Upper lobe of left lung (tissue), 6 donors: ENCODE data around the gene TOGARAM2. TPM values are rescaled to one million over a fixed set of nuclear protein-coding genes. Genes with fewer than 3 reads are reported as not detected.

ENCODE experiments used
- ATAC-seq, 2 donors: fragments of 200-7000 bp; cut with Tn5 transposase; one replicate each; pipeline ENCODE4 v1.9.1; 2022; ENCODE audit warnings: mild to moderate bottlenecking in 2 of 2, moderate library complexity in 2 of 2; ENCODE audit not compliant: low FRiP score in 2 of 2
- DNase-seq, 2 donors: peaks; one replicate each; pipeline ENCODE4 v3.0.0-alpha.2; 2019 to 2020
- H3K27ac ChIP-seq, 4 donors: fragments of 200-600 bp; sonication (generic); one replicate each; pipeline ENCODE4 v1.5.1; 2016 to 2019
- H3K27me3 ChIP-seq, 4 donors: fragments of 200-600 bp; sonication (generic); one replicate each; pipeline ENCODE4 v1.5.1; 2017 to 2019
- H3K36me3 ChIP-seq, 4 donors: fragments of 200-600 bp; sonication (generic); one replicate each; pipeline ENCODE4 v1.5.1; 2016 to 2019
- H3K4me1 ChIP-seq, 4 donors: fragments of 200-600 bp; sonication (generic); one replicate each; pipeline ENCODE4 v1.5.1; 2018 to 2019
- H3K4me3 ChIP-seq, 4 donors: fragments of 200-600 bp; sonication (generic); one replicate each; pipeline ENCODE4 v1.5.1; 2017 to 2019; ENCODE audit warnings: mild to moderate bottlenecking in 2 of 4, moderate library complexity in 1 of 4
- H3K9me3 ChIP-seq, 4 donors: fragments of 200-600 bp; sonication (generic); one replicate each; pipeline ENCODE4 v1.5.1; 2018 to 2019
- CTCF ChIP-seq, 6 experiments: fragments of 450-650 bp in 4 of 6; fragments of 200-600 bp in 2 of 6; sonication (generic) in 2 of 6; IDR thresholded peaks; one replicate each; pipeline ENCODE4 v1.5.1; 2016 to 2019; ENCODE audit warnings: antibody characterized with exemption in 6 of 6
- EP300 ChIP-seq, 4 donors: sonication (generic); formaldehyde crosslinking; IDR thresholded peaks; one replicate each; pipeline ENCODE4 v1.5.1; 2017; ENCODE audit warnings: antibody characterized with exemption in 4 of 4, control low read depth in 2 of 4
- POLR2A ChIP-seq, 4 donors: fragments of 450-650 bp; IDR thresholded peaks; one replicate each; pipeline ENCODE4 v1.5.1; 2016 to 2017; ENCODE audit warnings: antibody characterized with exemption in 4 of 4, mild to moderate bottlenecking in 2 of 4
- POLR2AphosphoS5 ChIP-seq, 2 donors: sonication (generic); formaldehyde crosslinking; IDR thresholded peaks; one replicate each; pipeline ENCODE4 v1.5.1; 2017; ENCODE audit warnings: antibody characterized with exemption in 2 of 2
- WGBS, 2 donors: methylation state at CpG; one replicate each; pipeline ENCODE4 v1.1.5; 2017 to 2018; 5-methylcytosine and 5-hydroxymethylcytosine counted together
- total RNA-seq, 6 donors: library from RNA; depleted of rRNA in 4 of 6; stranded (reverse); fragments of >200 nt in 4 of 6; gene quantifications; one replicate each; pipeline versions ENCODE4 v1.1.0 to v1.2.1, GENCODE V29; 2016 to 2021
- donor health status: DM: no; HTN: no; CAD: no; lungs with moderate emphysema.
- donor health status: DM: no; HTN: yes; CAD: no; lungs with severe emphysema.

TOGARAM2 gene
- total RNA-seq, 6 donors from 2014 or later, result 0.37 to 24.5 (median 10.9) TPM

- peaks cover 5 to 11% (median 7%) of the 10 kb centered on the region in 4 donors for H3K4me1 ChIP-seq
- 58 to 83% methylated on average over 12 of the region's 12 CpGs for WGBS, 2 donors
- DNase-seq (no peak), ATAC-seq (no peak)
- H3K36me3 ChIP-seq, result no peaks in the 10 kb centered on the region
- no peaks in the 10 kb centered on the region for H3K27me3 ChIP-seq
- no peaks in the 10 kb centered on the region for H3K9me3 ChIP-seq
- no peak overlapping the region for H3K4me3 ChIP-seq
- no peak overlapping the region for H3K27ac ChIP-seq
- TF ChIP-seq CTCF (IDR thresholded peaks at IDR 0.05) (no peak), POLR2A (IDR thresholded peaks at IDR 0.05) (no peak), POLR2AphosphoS5 (IDR thresholded peaks at IDR 0.05) (no peak), EP300 (IDR thresholded peaks at IDR 0.05) (no peak)
Measured at GRCh38 chr2:29006092-29006979, 25.2 kb downstream of the TOGARAM2 start.

GRCh38 chr2:29006980-29007301 lies 25.8 kb downstream of the TOGARAM2 start:
- 87 to 98% methylated on average over 2 of the region's 2 CpGs for WGBS, 2 donors
- TF ChIP-seq POLR2AphosphoS5 (IDR thresholded peaks at IDR 0.05) (no peak), CTCF (IDR thresholded peaks at IDR 0.05) (no peak), EP300 (IDR thresholded peaks at IDR 0.05) (no peak), POLR2A (IDR thresholded peaks at IDR 0.05) (no peak)
- H3K27ac ChIP-seq, result no peak overlapping the region
- H3K4me1 ChIP-seq, result peaks cover 11 to 17% (median 13%) of the 10 kb centered on the region in 4 donors
- H3K4me3 ChIP-seq, result no peak overlapping the region
- no peak for ATAC-seq
- DNase-seq, result no peak
- H3K27me3 ChIP-seq, result no peaks in the 10 kb centered on the region
- H3K9me3 ChIP-seq, result no peaks in the 10 kb centered on the region
- H3K36me3 ChIP-seq, result no peaks in the 10 kb centered on the region

- TF ChIP-seq EP300 (IDR thresholded peaks at IDR 0.05), result no peak
- WGBS, 2 donors, result 83 to 86% methylated on average over 9 of the region's 9 CpGs
- Histone ChIP-seq H3K9me3 (no peaks in the 10 kb centered on the region), H3K36me3 (no peaks in the 10 kb centered on the region), H3K4me1 (peaks cover 21 to 31% (median 25%) of the 10 kb centered on the region in 4 donors), H3K27ac (peak overlapping the region in 2 of 4 donors; percentile 53 to 72), H3K4me3 (no peak overlapping the region), H3K27me3 (no peaks in the 10 kb centered on the region)
- DNase-seq (no peak), ATAC-seq (no peak)
Measured at GRCh38 chr2:29009270-29009669, 28.2 kb downstream of the TOGARAM2 start.

GRCh38 chr2:29009711-29010677 lies 28.9 kb downstream of the TOGARAM2 start:
- TF ChIP-seq CTCF (IDR thresholded peaks at IDR 0.05), result no peak
- TF ChIP-seq POLR2AphosphoS5 (IDR thresholded peaks at IDR 0.05), result no peak
- no peak for TF ChIP-seq POLR2A (IDR thresholded peaks at IDR 0.05)
- TF ChIP-seq EP300 (IDR thresholded peaks at IDR 0.05), result no peak
- H3K4me1 ChIP-seq, result peaks cover 21 to 31% (median 26%) of the 10 kb centered on the region in 4 donors
- H3K27me3 ChIP-seq, result no peaks in the 10 kb centered on the region
- peak overlapping the region in 3 of 4 donors; percentile 53 to 73 (median 72) for H3K27ac ChIP-seq
- H3K36me3 ChIP-seq, result no peaks in the 10 kb centered on the region
- DNase-seq (peak in 1 of 2 donors; percentile 52), ATAC-seq (no peak)
- no peak overlapping the region for H3K4me3 ChIP-seq
- 77 to 81% methylated on average over 9 to 20 of the region's 26 CpGs for WGBS, 2 donors
- H3K9me3 ChIP-seq, result no peaks in the 10 kb centered on the region

- ATAC-seq, result peak in 1 of 2 donors; percentile 7
- H3K27ac ChIP-seq, result peak overlapping the region; percentile 53 to 73 (median 64)
- DNase-seq, result peak in 1 of 2 donors; percentile 51
Measured at GRCh38 chr2:29010946-29011345, 29.8 kb downstream of the TOGARAM2 start.

More at GRCh38 chr2:29010946-29011345, 29.8 kb downstream of the TOGARAM2 start:
- H3K9me3 ChIP-seq, result no peaks in the 10 kb centered on the region
- 33% methylated on average over 1 to 7 of the region's 7 CpGs for WGBS, 2 donors
- H3K4me1 ChIP-seq, result peaks cover 21 to 39% (median 33%) of the 10 kb centered on the region in 4 donors
- no peaks in the 10 kb centered on the region for H3K36me3 ChIP-seq
- H3K4me3 ChIP-seq, result no peak overlapping the region
- H3K27me3 ChIP-seq, result no peaks in the 10 kb centered on the region
- no peak for TF ChIP-seq POLR2A (IDR thresholded peaks at IDR 0.05)
- TF ChIP-seq POLR2AphosphoS5 (IDR thresholded peaks at IDR 0.05), result peak in 1 of 2 donors; percentile 38
